Breast epithelium (tissue), 4 donors: ENCODE data around the gene HPD. TPM values are rescaled to one million over a fixed set of nuclear protein-coding genes. Genes with fewer than 3 reads are reported as not detected.
"Not testable (repeated sequence)": the region's sequence is repeated elsewhere in the genome, so short reads cannot be mapped to it uniquely, and the experiment has no call there.

Experiments
- DNase-seq, 2 donors: peaks; one replicate each; pipeline ENCODE4 v3.0.0-alpha.2; 2019; ENCODE audit warnings: low spot score in 2 of 2
- H3K27ac ChIP-seq, 2 donors: fragments of 200-600 bp; sonication (generic) in 1 of 2; one replicate each; pipeline ENCODE4 v1.5.1; 2016 to 2019; ENCODE audit warnings: mild to moderate bottlenecking in 1 of 2
- H3K27me3 ChIP-seq, 2 donors: fragments of 200-600 bp; sonication (generic) in 1 of 2; one replicate each; pipeline versions ENCODE4 v1.5.1 to v1.6.0; 2017 to 2019; ENCODE audit warnings: control low read depth in 1 of 2, mild to moderate bottlenecking in 1 of 2
- H3K36me3 ChIP-seq: fragments of 200-600 bp; one replicate; pipeline ENCODE4 v1.5.1; 2019
- H3K4me1 ChIP-seq, 2 donors: fragments of 200-600 bp; sonication (generic); one replicate each; pipeline ENCODE4 v1.5.1; 2016 to 2019; ENCODE audit warnings: control low read depth in 1 of 2
- H3K4me3 ChIP-seq, 3 donors: fragments of 200-600 bp; sonication (generic); 1 replicate in 2 of 3; 2 replicates in 1 of 3; pipeline ENCODE4 v1.5.1; 2016 to 2019; ENCODE audit warnings: mild to moderate bottlenecking in 3 of 3, moderate library complexity in 2 of 3
- H3K9me3 ChIP-seq, 2 donors: fragments of 200-600 bp; sonication (generic) in 1 of 2; one replicate each; pipeline ENCODE4 v1.5.1; 2016 to 2019; ENCODE audit warnings: control low read depth in 1 of 2
- CTCF ChIP-seq, 3 donors: fragments of 450-650 bp; IDR thresholded peaks; one replicate each; pipeline ENCODE4 v1.5.1; 2016 to 2017; ENCODE audit warnings: antibody characterized with exemption in 3 of 3, mild to moderate bottlenecking in 3 of 3, moderate library complexity in 3 of 3
- POLR2A ChIP-seq: fragments of 450-650 bp; IDR thresholded peaks from one replicate; pipeline ENCODE4 v1.6.1; 2016; ENCODE audit warnings: antibody characterized with exemption, mild to moderate bottlenecking, moderate library complexity
- POLR2AphosphoS5 ChIP-seq, 3 donors: sonication (generic); formaldehyde crosslinking; IDR thresholded peaks; one replicate each; pipeline ENCODE4 v1.6.1; 2017; ENCODE audit warnings: antibody characterized with exemption in 3 of 3
- intact Hi-C: fragments of 100-400 bp; cut with DNase I; formaldehyde crosslinking; loops from one replicate; pipeline ENCODE4 v1.15.1; 2023; ENCODE audit warnings: low total_unique reads
- total RNA-seq, 3 donors: library from RNA; depleted of rRNA; stranded (reverse); fragments of >200 nt; gene quantifications; one replicate each; pipeline ENCODE4 v1.1.0, GENCODE V29; 2016

HPD gene
- total RNA-seq, 3 donors from 2014 or later = 0.64 to 1.6 TPM; not detected in 1

DNA sequence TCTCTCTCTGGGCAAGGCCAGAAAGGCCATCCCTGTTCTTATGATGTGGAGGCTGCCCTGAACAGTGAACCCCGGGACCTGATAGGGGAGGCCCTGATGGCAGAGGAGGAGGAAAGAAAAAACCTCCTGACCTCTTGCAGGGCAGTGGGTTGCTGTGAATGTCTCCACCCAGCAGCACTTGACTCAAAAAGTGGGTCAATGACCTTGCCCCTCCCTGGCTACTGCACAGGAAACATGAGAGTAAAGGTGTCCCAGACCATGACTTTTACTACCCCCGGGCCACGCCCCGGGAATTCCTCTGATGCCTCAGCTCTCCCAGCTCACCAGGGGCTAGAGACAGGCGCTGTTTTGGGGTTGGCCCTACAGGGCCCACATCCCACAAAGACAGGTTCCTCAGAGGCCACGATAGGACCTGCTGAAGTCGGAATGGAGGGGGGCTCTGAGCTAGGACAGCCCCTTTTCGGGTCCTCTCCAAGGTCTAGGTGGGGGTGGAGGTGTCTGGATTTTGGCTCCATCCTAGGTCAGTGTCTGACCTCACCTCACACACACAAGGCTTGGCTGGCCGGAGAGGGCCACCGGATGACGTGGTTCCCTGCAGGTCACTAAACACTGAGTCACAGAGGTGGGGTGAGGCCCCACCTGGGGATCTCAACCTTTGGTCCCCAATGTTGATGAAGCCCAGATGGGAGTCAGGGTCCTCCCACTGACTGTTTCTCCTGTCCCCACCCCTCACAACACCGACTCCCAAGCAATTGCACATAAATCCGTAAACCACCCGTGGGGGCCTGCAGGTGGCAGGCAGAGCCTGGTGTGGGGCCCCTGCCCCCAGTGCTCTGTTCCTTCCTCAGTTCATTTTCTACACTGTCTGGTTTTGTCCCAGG lies 66.7 kb downstream of the HPD start:
- Histone ChIP-seq H3K27ac (no peak overlapping the region), H3K27me3 (no peaks in the 10 kb centered on the region), H3K4me3 (no peak overlapping the region), H3K9me3 (no peaks in the 10 kb centered on the region), H3K4me1 (peaks cover 0 to 20% of the 10 kb centered on the region in 2 donors), H3K36me3 (no peaks in the 10 kb centered on the region)
- no peak for DNase-seq
- intact Hi-C loops = loop anchor here (5.0 kb wide), 1 partner anchor 515 kb away; no protein-coding TSS in a partner anchor
- TF ChIP-seq POLR2AphosphoS5 (IDR thresholded peaks at IDR 0.05) (no peak), POLR2A (no peak), CTCF (IDR thresholded peaks at IDR 0.05) (no peak)

GRCh38 chr12:121790785-121791184 lies 67.9 kb downstream of the HPD start:
- not testable (repeated sequence) for H3K9me3 ChIP-seq, H3K27ac ChIP-seq, H3K27me3 ChIP-seq, H3K4me3 ChIP-seq, H3K36me3 ChIP-seq, DNase-seq
- peaks cover 0 to 11% of the 10 kb centered on the region in 2 donors for H3K4me1 ChIP-seq
- intact Hi-C loops = loop anchor here (5.0 kb wide), 1 partner anchor 517 kb away; no protein-coding TSS in a partner anchor

- H3K4me3 ChIP-seq = no peak overlapping the region
- H3K27ac ChIP-seq = peak overlapping the region; percentile 25 to 74
- H3K4me1 ChIP-seq = peaks cover 0 to 5% of the 10 kb centered on the region in 2 donors
- no peaks in the 10 kb centered on the region for H3K36me3 ChIP-seq
- intact Hi-C loops = loop anchor here (5.0 kb wide), 1 partner anchor 517 kb away; no protein-coding TSS in a partner anchor
- DNase-seq = no peak
- H3K9me3 ChIP-seq = no peaks in the 10 kb centered on the region
- TF ChIP-seq CTCF (IDR thresholded peaks at IDR 0.05) (no peak), POLR2AphosphoS5 (IDR thresholded peaks at IDR 0.05) (no peak), POLR2A (no peak)
- H3K27me3 ChIP-seq = no peaks in the 10 kb centered on the region
Observed at GRCh38 chr12:121789800-121790728, 68.6 kb downstream of the HPD start.

Other genes starting within 250 kb of the HPD start
- gene ORAI1, start 232.3 kb downstream of the HPD start, total RNA-seq = 10 to 100 TPM in 1 of 3 donors, 1 to 10 TPM in 2; 6.0 to 12.5 (median 6.7) TPM
- 1 to 10 TPM in 1 of 3 donors, under 1 TPM in 1, not detected in 1; 0.29 to 2.0 TPM for gene MORN3, start 189.2 kb downstream of the HPD start, total RNA-seq
- gene TMEM120B, start 146.1 kb downstream of the HPD start, total RNA-seq = 1 to 10 TPM; 5.4 to 8.2 (median 6.1) TPM
- gene RHOF, start 65.2 kb downstream of the HPD start, total RNA-seq = 10 to 100 TPM in 2 of 3 donors, 1 to 10 TPM in 1; 5.8 to 13.1 (median 12.0) TPM
- 1 to 10 TPM; 4.2 to 7.9 (median 6.1) TPM for gene SETD1B, start 54.9 kb downstream of the HPD start, total RNA-seq
- gene PSMD9, start 29.9 kb upstream of the HPD start, total RNA-seq = 10 to 100 TPM; 34.7 to 65.3 (median 37.9) TPM
- 1 to 10 TPM; 4.8 to 8.2 (median 6.7) TPM for gene CFAP251, start 59.7 kb upstream of the HPD start, total RNA-seq
- 10 to 100 TPM in 1 of 3 donors, 1 to 10 TPM in 2; 6.2 to 13.5 (median 8.8) TPM for gene BCL7A, start 163.0 kb upstream of the HPD start, total RNA-seq
- gene MLXIP, start 219.9 kb upstream of the HPD start, total RNA-seq = 10 to 100 TPM; 21.1 to 31.1 (median 28.2) TPM